Sigmoid colon (tissue), 4 donors: ENCODE measurements around the gene PGLYRP3.

Experiments
- CTCF ChIP-seq, 4 experiments: fragments of 450-650 bp in 3 of 4; fragments of 200-600 bp in 1 of 4; IDR thresholded peaks; one replicate each; pipeline ENCODE4 v1.5.1; 2016 to 2019; ENCODE audit warnings: antibody characterized with exemption in 4 of 4, mild to moderate bottlenecking in 3 of 4, moderate library complexity in 2 of 4
- POLR2A ChIP-seq, 2 donors: fragments of 450-650 bp; IDR thresholded peaks; one replicate each; pipeline ENCODE4 v1.6.1; 2016; ENCODE audit warnings: antibody characterized with exemption in 2 of 2, mild to moderate bottlenecking in 2 of 2, moderate library complexity in 2 of 2
- POLR2AphosphoS5 ChIP-seq, 4 donors: sonication (generic); formaldehyde crosslinking; IDR thresholded peaks; one replicate each; pipeline ENCODE4 v1.6.1; 2017; ENCODE audit warnings: antibody characterized with exemption in 4 of 4

- TF ChIP-seq CTCF (IDR thresholded peaks at IDR 0.05): no peak
- no peak for TF ChIP-seq POLR2A (IDR thresholded peaks at IDR 0.05)
- TF ChIP-seq POLR2AphosphoS5 (IDR thresholded peaks at IDR 0.05): no peak
Observed at GRCh38 chr1:153350321-153350957, 37.7 kb upstream of the PGLYRP3 start.
